K562 (cell line): ENCODE results near the gene STK4. TPM values are rescaled to one million over a fixed set of nuclear protein-coding genes. Genes with fewer than 3 reads are reported as not detected.

ENCODE experiments used
- ATAC-seq: fragments of 200-7000 bp; cut with Tn5 transposase; 3 replicates; pipeline ENCODE4 v1.9.1; 2020; ENCODE audit warnings: moderate library complexity
- BruUV-seq: library from RNA; stranded (reverse); fragments of 400-500 nt; replicated peaks from 2 replicates; lab custom pipeline; 2021; lab: Mats Ljungman, UMichigan
- CTCF ChIA-PET: fragments of 300-600 bp; formaldehyde crosslinking; extraction: SDS; loops from one replicate; lab custom pipeline; 2021; ENCODE audit warnings: low intra/inter-chr PET ratio; lab: Yijun Ruan, JAX
- POLR2A ChIA-PET: fragments of 300-600, 350-650 bp; sonication (Branson Sonifier 250); formaldehyde crosslinking; extraction: SDS; loops from one replicate; lab custom pipeline; 2021; ENCODE audit warnings: antibody characterized with exemption, inconsistent platforms; lab: Yijun Ruan, JAX
- DNase-seq, 4 experiments: peaks; one replicate each; pipeline versions ENCODE4 v3.0.0 to v3.0.0-alpha.2; 2011 to 2018; ENCODE audit warnings: low spot score in 3 of 4, mixed read lengths in 3 of 4; ENCODE audit errors: extremely low read depth in 1 of 4
- FAIRE-seq: peaks from 2 replicates; lab custom pipeline; 2011; peaks lifted over from hg19 to GRCh38; lab: Jason Lieb, UNC
- H2AFZ ChIP-seq: 2 replicates; pipeline ENCODE4 v1.6.0; 2011; ENCODE audit warnings: low read depth, low read length, control low read depth, inconsistent platforms
- H3K27ac ChIP-seq: fragments of 200-600 bp; 3 replicates; pipeline ENCODE4 v1.8.0; 2011; ENCODE audit warnings: low read depth, mild to moderate bottlenecking, control low read depth, inconsistent platforms, low read length, moderate library complexity, mixed read lengths; ENCODE audit errors: extremely low read depth
- H3K27me3 ChIP-seq, 2 experiments: fragments of 300-600 bp in 1 of 2; 2 replicates in 1 of 2; 3 replicates in 1 of 2; pipeline versions ENCODE4 v1.6.0 to v1.8.0; 2011; ENCODE audit warnings: inconsistent platforms in 2 of 2, low read length in 2 of 2, mild to moderate bottlenecking in 1 of 2, mixed read lengths in 1 of 2, moderate library complexity in 1 of 2; ENCODE audit not compliant: control insufficient read depth in 2 of 2, insufficient read depth in 2 of 2
- H3K36me3 ChIP-seq: fragments of 300-600 bp; 3 replicates; pipeline ENCODE4 v1.8.0; 2011; ENCODE audit warnings: mild to moderate bottlenecking, low read length, inconsistent platforms; ENCODE audit not compliant: control insufficient read depth, insufficient read depth
- H3K4me1 ChIP-seq, 2 experiments: fragments of 200-600 bp in 1 of 2; replicated peaks in 1 of 2; 2 replicates in 1 of 2; 3 replicates in 1 of 2; pipeline versions ENCODE4 v1.5.1 to v1.8.0; 2011; ENCODE audit warnings: inconsistent platforms in 2 of 2, low read length in 2 of 2, mild to moderate bottlenecking in 1 of 2, mixed read lengths in 1 of 2, moderate library complexity in 1 of 2; ENCODE audit not compliant: control insufficient read depth in 2 of 2, insufficient read depth in 2 of 2
- H3K4me2 ChIP-seq: 2 replicates; pipeline ENCODE4 v1.6.1; 2011; ENCODE audit warnings: low read length, control low read depth, inconsistent platforms, mixed read lengths; ENCODE audit not compliant: insufficient read depth
- H3K4me3 ChIP-seq: fragments of 200-600 bp; sonication (generic), shearing (Covaris generic); 2 replicates; pipeline ENCODE4 v1.5.1; 2016; ENCODE audit warnings: control low read depth, inconsistent platforms
- H3K79me2 ChIP-seq: fragments of 200-600 bp; 3 replicates; pipeline ENCODE4 v1.8.0; 2011; ENCODE audit warnings: low read length, inconsistent platforms; ENCODE audit not compliant: control insufficient read depth, insufficient read depth
- H3K9ac ChIP-seq, 2 experiments: 2 replicates each; pipeline versions ENCODE4 v1.6.0 to v1.6.1; 2011; ENCODE audit warnings: low read depth in 2 of 2, low read length in 2 of 2, control low read depth in 1 of 2, inconsistent platforms in 1 of 2, mild to moderate bottlenecking in 1 of 2, mixed read lengths in 1 of 2; ENCODE audit not compliant: insufficient read depth in 1 of 2
- H3K9me1 ChIP-seq: one replicate; pipeline ENCODE4 v1.6.0; 2011; ENCODE audit warnings: inconsistent platforms, mild to moderate bottlenecking, low read length, moderate library complexity; ENCODE audit not compliant: control insufficient read depth, insufficient read depth
- H3K9me3 ChIP-seq: replicated peaks from 2 replicates; pipeline ENCODE4 v1.5.1; 2011; ENCODE audit warnings: low read depth, low read length, inconsistent platforms; ENCODE audit not compliant: control insufficient read depth, insufficient read depth
- H4K20me1 ChIP-seq: replicated peaks from 2 replicates; pipeline ENCODE4 v1.6.1; 2011; ENCODE audit warnings: low read length, inconsistent platforms, mixed read lengths; ENCODE audit not compliant: control insufficient read depth, insufficient read depth
- HDAC1 ChIP-seq, 2 experiments: fragments of 450-650 bp; IDR thresholded peaks; 2 replicates each; pipeline ENCODE4 v1.6.1; 2016 to 2017; ENCODE audit warnings: inconsistent platforms in 1 of 2, mild to moderate bottlenecking in 1 of 2, moderate library complexity in 1 of 2
- MEIS2 ChIP-seq: fragments of 450-650 bp; IDR thresholded peaks from 2 replicates; pipeline ENCODE4 v1.6.1; 2014; ENCODE audit warnings: mild to moderate bottlenecking; ENCODE audit not compliant: partially characterized antibody
- REST ChIP-seq, 2 experiments: fragments of 450-650 bp; formaldehyde crosslinking in 1 of 2; IDR thresholded peaks; 2 replicates each; pipeline versions ENCODE4 v1.4.0 to v1.6.1; 2014 to 2020; ENCODE audit warnings: mild to moderate bottlenecking in 2 of 2, borderline replicate concordance in 1 of 2, low read depth in 1 of 2
- TEAD4 ChIP-seq, 2 experiments: sonication (generic) in 1 of 2; formaldehyde crosslinking in 1 of 2; IDR thresholded peaks; 2 replicates each; pipeline versions ENCODE4 v1.6.1 to v1.8.0; 2012 to 2022; ENCODE audit warnings: borderline replicate concordance in 1 of 2, inconsistent platforms in 1 of 2, low read length in 1 of 2, mild to moderate bottlenecking in 1 of 2, missing genetic modification reagents in 1 of 2
- ZNF431 ChIP-seq: sonication (generic); formaldehyde crosslinking; IDR thresholded peaks from 2 replicates; pipeline ENCODE4 v1.8.0; 2022; ENCODE audit warnings: mild to moderate bottlenecking, missing genetic modification reagents
- WGBS: fragments of 100-300 bp; shearing (Covaris generic); methylation state at CpG from one replicate; pipeline ENCODE4 v1.1.6; 2016; ENCODE audit warnings: low coverage, mixed read lengths; ENCODE audit not compliant: insufficient coverage; ENCODE audit errors: missing lambda C conversion rate; 5-methylcytosine and 5-hydroxymethylcytosine counted together
- in situ Hi-C: fragments of 300-500 bp; cut with MboI; formaldehyde crosslinking; loops from 4 replicates; pipeline ENCODE4 v1.15.0; 2018; ENCODE audit warnings: inconsistent platforms, mixed read lengths
- intact Hi-C: fragments of 100-400 bp; cut with micrococcal nuclease; formaldehyde crosslinking; loops from 2 replicates; pipeline ENCODE4 v1.14.2; 2022
- polyA plus RNA-seq, 8 experiments: library from polyadenylated mRNA; depleted of rRNA in 4 of 8; stranded (reverse) in 5 of 8; unstranded in 3 of 8; fragments of >200 nt; fragmentation: Nextera tagmentation in 2 of 8; fragmentation: Illumina TruSeq in 1 of 8; extraction: Ambion mirVana in 2 of 8; extraction: Trizol in 1 of 8; gene quantifications; 2 replicates each; pipeline versions ENCODE4 v1.2.1 to v1.2.3, GENCODE V29; 2011 to 2014; ENCODE audit warnings: inconsistent platforms in 1 of 8, missing spikeins in 1 of 8
- total RNA-seq, 7 experiments: library from RNA; depleted of rRNA in 6 of 7; stranded (reverse); fragments of >200 nt in 6 of 7; fragmentation: Illumina TruSeq in 2 of 7; extraction: Trizol in 2 of 7; gene quantifications; 2 replicates each; pipeline versions ENCODE4 v1.2.1 to v1.2.3, GENCODE V29; 2011 to 2021; ENCODE audit warnings: low replicate concordance in 1 of 7

Gene STK4
- total and polyA plus RNA-seq, 9 of the 15 experiments (the other 6 are each of a cell fraction or from before 2014, with no cell fraction given), result 11.9 to 30.6 (median 22.2) TPM

- no peak overlapping the region for H3K4me2 ChIP-seq
- no peaks in the 10 kb centered on the region for H3K9me1 ChIP-seq
- H3K27me3 ChIP-seq, result no peaks in the 10 kb centered on the region
- no peaks in the 10 kb centered on the region for H3K4me1 ChIP-seq
- no peak overlapping the region for H3K4me3 ChIP-seq
- WGBS, result 33% methylated on average over 1 of the region's 1 CpG
- H3K9me3 ChIP-seq, result no peaks in the 10 kb centered on the region
- POLR2A ChIA-PET, result interaction anchor here (1.8 kb wide), 1 partner anchor 13 kb away, joined by 4 read pairs; no protein-coding TSS in a partner anchor
- BruUV-seq, result no TSS peak
- peak; percentile 53 for TF ChIP-seq MEIS2
- TF ChIP-seq ZNF431 (CRISPR knock-in tag), result no peak
- no peak for TF ChIP-seq HDAC1 (IDR thresholded peaks at IDR 0.05)
- TF ChIP-seq REST (IDR thresholded peaks at IDR 0.05; ENCODE audit: borderline replicate concordance), result peak; percentile 78
- TF ChIP-seq REST (CRISPR knock-in tag; IDR thresholded peaks at IDR 0.05; ENCODE audit: low read depth), result no peak
- TF ChIP-seq TEAD4 (IDR thresholded peaks at IDR 0.05; ENCODE audit: low read length), result no peak
- TF ChIP-seq TEAD4 (CRISPR knock-in tag; IDR thresholded peaks at IDR 0.05; ENCODE audit: borderline replicate concordance), result no peak
- TF ChIP-seq, all 486 proteins: peak for 2
- ATAC-seq, result no peak
- FAIRE-seq, result no peak
- in situ Hi-C loops, result no loop called here
- intact Hi-C loops, result no loop called here
- Histone ChIP-seq H3K9ac (no peak overlapping the region), H3K79me2 (no peaks in the 10 kb centered on the region), H2AFZ (no peak overlapping the region), H3K36me3 (peaks cover 40% of the 10 kb centered on the region; the same call in 2 of the 3 replicates), H3K27ac (no peak overlapping the region), H4K20me1 (0 out of 2 replicates have a peak, but pooled peaks cover under 1% of the 10 kb centered on the region)
- CTCF ChIA-PET, result no interaction called here
- DNase-seq, result no peak
These were observed 53.4 kb downstream of the STK4 start for GRCh38 chr20:45019762-45020123.
